Lower lobe of right lung (tissue), 2 donors: ENCODE measurements around the gene TMED8. TPM values are rescaled to one million over a fixed set of nuclear protein-coding genes. Genes with fewer than 3 reads are reported as not detected.

Experiments used
- ATAC-seq, 2 donors: fragments of 200-7000 bp; cut with Tn5 transposase; one replicate each; pipeline ENCODE4 v1.9.1; 2020 to 2022; ENCODE audit warnings: mild to moderate bottlenecking in 2 of 2, moderate library complexity in 2 of 2
- DNase-seq: peaks from one replicate; pipeline ENCODE4 v3.0.0-alpha.2; 2020
- H3K27ac ChIP-seq: fragments of 200-600 bp; one replicate; pipeline ENCODE4 v1.8.0; 2022
- H3K27me3 ChIP-seq: fragments of 200-600 bp; one replicate; pipeline ENCODE4 v1.8.0; 2022; ENCODE audit warnings: low read depth
- H3K36me3 ChIP-seq: fragments of 200-600 bp; one replicate; pipeline ENCODE4 v1.8.0; 2022; ENCODE audit warnings: mild to moderate bottlenecking
- H3K4me1 ChIP-seq: fragments of 200-600 bp; one replicate; pipeline ENCODE4 v1.8.0; 2022
- H3K4me3 ChIP-seq: fragments of 200-600 bp; one replicate; pipeline ENCODE4 v1.8.0; 2022; ENCODE audit warnings: mild to moderate bottlenecking
- H3K9me3 ChIP-seq: fragments of 200-600 bp; one replicate; pipeline ENCODE4 v1.8.0; 2022
- CTCF ChIP-seq: fragments of 200-600 bp; IDR thresholded peaks from one replicate; pipeline ENCODE4 v1.8.0; 2022; ENCODE audit warnings: antibody characterized with exemption, mild to moderate bottlenecking
- intact Hi-C: fragments of 100-400 bp; cut with DNase I; formaldehyde crosslinking; loops from one replicate; pipeline ENCODE4 v1.11.0; 2022
- total RNA-seq: library from RNA; stranded (reverse); fragmentation: NEBNext Ultra II Directional; extraction: Animal tissue kit (Norgen Biotek cat#: 25700); gene quantifications from one replicate; pipeline ENCODE4 v1.2.1, GENCODE V29; 2021
- donor health status: DM: no; HTN: yes; CAD: no; lungs with severe emphysema.

The TMED8 gene
- total RNA-seq, 1 donor from 2014 or later = 12.1 TPM

GRCh38 chr14:77311217-77311616, 65.7 kb downstream of the TMED8 start:
- no peak overlapping the region for H3K27ac ChIP-seq
- DNase-seq (no peak), ATAC-seq (no peak)
- no peaks in the 10 kb centered on the region for H3K36me3 ChIP-seq
- H3K4me3 ChIP-seq = no peak overlapping the region
- no peaks in the 10 kb centered on the region for H3K27me3 ChIP-seq
- no peaks in the 10 kb centered on the region for H3K9me3 ChIP-seq
- peaks cover 11% of the 10 kb centered on the region for H3K4me1 ChIP-seq
- intact Hi-C loops = no loop called here
- TF ChIP-seq CTCF = no peak

GRCh38 chr14:77310026-77310425, 66.9 kb downstream of the TMED8 start:
- DNase-seq (no peak), ATAC-seq (no peak)
- intact Hi-C loops = no loop called here
- Histone ChIP-seq H3K9me3 (no peaks in the 10 kb centered on the region), H3K27ac (no peak overlapping the region), H3K4me3 (no peak overlapping the region), H3K36me3 (no peaks in the 10 kb centered on the region), H3K4me1 (peaks cover 6% of the 10 kb centered on the region), H3K27me3 (no peaks in the 10 kb centered on the region)
- TF ChIP-seq CTCF = no peak

- TF ChIP-seq CTCF = no peak
- H3K36me3 ChIP-seq = peaks cover 5% of the 10 kb centered on the region
- H3K27me3 ChIP-seq = no peaks in the 10 kb centered on the region
- no peak for ATAC-seq
- no peaks in the 10 kb centered on the region for H3K9me3 ChIP-seq
- H3K4me1 ChIP-seq = peaks cover 7% of the 10 kb centered on the region
- DNase-seq = no peak
- H3K4me3 ChIP-seq = no peak overlapping the region
- H3K27ac ChIP-seq = no peak overlapping the region
- intact Hi-C loops = no loop called here
Measured at GRCh38 chr14:77309131-77309530, 67.8 kb downstream of the TMED8 start.

GRCh38 chr14:77306851-77307496, 69.9 kb downstream of the TMED8 start:
- H3K9me3 ChIP-seq = no peaks in the 10 kb centered on the region
- intact Hi-C loops = no loop called here
- no peak overlapping the region for H3K27ac ChIP-seq
- no peak for TF ChIP-seq CTCF
- H3K4me3 ChIP-seq = no peak overlapping the region
- peaks cover 9% of the 10 kb centered on the region for H3K36me3 ChIP-seq
- H3K27me3 ChIP-seq = no peaks in the 10 kb centered on the region
- DNase-seq (no peak), ATAC-seq (no peak)
- peaks cover 18% of the 10 kb centered on the region for H3K4me1 ChIP-seq

- H3K27ac ChIP-seq = no peak overlapping the region
- no peak for DNase-seq
- intact Hi-C loops = no loop called here
Measured at GRCh38 chr14:77306416-77306815, 70.5 kb downstream of the TMED8 start.

More at GRCh38 chr14:77306416-77306815, 70.5 kb downstream of the TMED8 start:
- TF ChIP-seq CTCF = no peak
- Histone ChIP-seq H3K4me3 (no peak overlapping the region), H3K27me3 (no peaks in the 10 kb centered on the region), H3K4me1 (peaks cover 18% of the 10 kb centered on the region), H3K36me3 (peaks cover 13% of the 10 kb centered on the region), H3K9me3 (no peaks in the 10 kb centered on the region)
- ATAC-seq = no peak
